Endometrial microvascular endothelial cells (primary cell): Measurements from ENCODE around the gene ZNF613. TPM values are rescaled to one million over a fixed set of nuclear protein-coding genes. Genes with fewer than 3 reads are reported as not detected.

Source experiments
- in situ Hi-C: cut with HindIII; loops from 2 replicates; pipeline ENCODE4 v1.10.0; 2017; ENCODE audit warnings: low sequenced_read_pairs, low pct_unique_long_range_greater_than_20kb; ENCODE audit errors: inconsistent ontology term
- total RNA-seq: library from RNA; depleted of rRNA; stranded (reverse); fragments of >200 nt; gene quantifications from one replicate; pipeline ENCODE4 v1.2.3, GENCODE V29; 2015; ENCODE audit errors: inconsistent ontology term

The ZNF613 gene
- total RNA-seq, 1 donor from 2014 or later = 4.5 TPM

- in situ Hi-C loops = no loop called here
These were observed 59.3 kb downstream of the ZNF613 start, which contains the start of gene ZNF350 for GRCh38 chr19:51986309-51987291. TSS of gene ZNF350 (minus strand) at chr19:51986840. CDS start at chr19:51974360, 12,480 bp downstream.

GRCh38 chr19:51993422-51993821, 66.2 kb downstream of the ZNF613 start:
- in situ Hi-C loops = no loop called here

GRCh38 chr19:51994048-51994644, 66.9 kb downstream of the ZNF613 start:
- in situ Hi-C loops = no loop called here

Other genes with a start within 250 kb of the ZNF613 start
- gene SPACA6, start 234.1 kb upstream of the ZNF613 start, total RNA-seq = 21.5 TPM
- gene HAS1, start 203.5 kb upstream of the ZNF613 start, total RNA-seq = not detected
- not detected for gene FPR1, start 175.6 kb upstream of the ZNF613 start, total RNA-seq
- gene FPR2, start 166.3 kb upstream of the ZNF613 start, total RNA-seq = not detected
- gene FPR3, start 132.3 kb upstream of the ZNF613 start, total RNA-seq = not detected
- 6.5 TPM for gene ZNF577, start 39.5 kb upstream of the ZNF613 start, total RNA-seq
- 1.9 TPM for gene ZNF649, start 22.5 kb upstream of the ZNF613 start, total RNA-seq
- 16.4 TPM for gene ZNF350, start 59.4 kb downstream of the ZNF613 start, total RNA-seq
- 0.93 TPM for gene ZNF615, start 80.7 kb downstream of the ZNF613 start, total RNA-seq
- gene ZNF614, start 100.9 kb downstream of the ZNF613 start, total RNA-seq = 7.5 TPM
- gene ZNF432, start 121.4 kb downstream of the ZNF613 start, total RNA-seq = 1.6 TPM
- 5.9 TPM for gene ZNF841, start 168.3 kb downstream of the ZNF613 start, total RNA-seq
- 4.2 TPM for gene ZNF616, start 212.5 kb downstream of the ZNF613 start, total RNA-seq
- 2.2 TPM for gene ZNF836, start 244.1 kb downstream of the ZNF613 start, total RNA-seq